HG02642 (cell line): ENCODE data around the gene FBLIM1.

Experiments used
- ATAC-seq: cut with Tn5 transposase; IDR thresholded peaks from one replicate; pipeline ENCODE4 v1.9.1; 2021; ENCODE audit warnings: mild to moderate bottlenecking; ENCODE audit not compliant: unreplicated experiment, poor library complexity

FBLIM1 gene

DNA sequence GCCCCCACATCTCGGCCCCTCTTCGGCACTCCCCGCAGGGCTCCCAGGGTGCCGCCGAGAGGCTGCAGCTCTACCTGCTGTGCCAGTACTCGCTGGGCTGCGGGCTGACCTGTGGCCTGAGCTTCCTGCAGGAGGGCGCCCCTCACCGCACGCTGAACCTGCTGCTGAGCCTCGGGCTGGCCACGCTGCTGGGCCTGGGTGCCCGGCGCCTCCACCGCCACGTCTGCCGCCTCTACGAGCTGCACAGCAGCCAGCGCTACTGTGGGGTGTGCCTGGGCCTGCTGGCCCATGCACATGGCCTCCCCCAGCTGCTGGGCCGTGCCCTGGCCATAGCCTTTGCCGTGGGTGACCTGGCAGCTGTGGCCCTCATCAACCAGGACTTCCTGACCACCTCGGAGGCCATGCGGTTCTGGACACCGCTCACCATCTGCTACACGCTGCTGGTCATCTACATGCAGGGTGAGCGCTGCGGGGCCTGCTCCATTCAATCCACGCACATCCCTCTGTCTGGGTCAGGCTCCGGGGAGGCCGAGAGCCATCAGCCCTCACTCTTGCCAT is 14.4 kb upstream of the FBLIM1 start:
- no peak for ATAC-seq

DNA sequence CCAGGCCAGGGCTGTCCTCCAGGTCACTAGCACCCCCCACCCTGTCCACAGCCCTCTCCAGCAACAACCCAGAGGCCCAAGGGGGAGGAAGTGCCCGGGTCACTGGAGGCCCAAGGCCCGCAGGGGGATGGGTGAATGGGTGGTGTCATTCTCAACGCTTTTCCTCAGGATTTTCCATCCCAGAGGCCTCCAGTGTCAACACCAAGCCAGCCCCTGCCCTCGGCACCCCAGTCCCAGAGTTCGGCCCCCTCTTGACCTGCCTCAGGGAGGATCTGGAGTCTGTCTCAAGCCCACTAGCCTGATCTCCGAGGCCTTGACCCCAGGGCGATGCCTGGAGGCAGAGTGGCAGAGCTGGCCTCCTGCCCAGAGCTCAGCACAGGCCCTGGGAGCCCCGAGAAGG is 11.2 kb upstream of the FBLIM1 start:
- ATAC-seq: no peak

- no peak for ATAC-seq
Observed at GRCh38 chr1:15748264-15748663, 10.3 kb upstream of the FBLIM1 start.

DNA sequence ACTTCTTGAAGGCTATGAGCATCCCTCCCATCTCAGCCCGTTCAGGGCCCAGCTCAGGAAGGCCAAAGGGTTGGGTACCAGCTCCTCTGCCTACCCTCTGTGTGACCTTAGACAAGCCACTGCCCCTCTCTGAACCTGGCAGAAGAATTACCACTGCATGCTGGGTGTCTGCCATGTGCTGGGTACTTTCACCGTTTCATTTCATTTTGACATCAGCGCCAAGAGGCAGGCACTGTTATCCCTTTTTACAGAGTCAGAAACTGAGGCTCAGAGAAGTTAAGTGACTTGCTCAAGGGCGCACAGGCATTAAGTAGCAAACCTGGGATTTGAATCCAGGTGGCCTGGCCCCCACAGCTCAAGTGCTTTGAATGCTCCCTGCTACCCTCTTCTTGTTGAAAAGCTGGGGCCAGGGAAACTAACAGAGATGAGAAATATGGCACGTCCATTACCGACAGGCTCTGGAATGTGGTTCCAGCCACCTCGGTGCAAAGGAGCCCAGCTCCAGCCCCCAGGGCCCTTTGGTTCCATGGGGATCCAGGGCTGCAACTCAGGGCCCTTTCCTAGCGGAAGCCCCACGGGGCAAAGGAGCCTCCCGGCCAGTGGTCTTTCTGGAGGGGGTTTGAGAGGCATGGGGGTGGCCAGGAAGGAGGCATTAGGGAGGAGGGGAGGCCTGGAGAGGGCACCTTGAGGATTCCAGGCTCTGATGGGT is 9.8 kb upstream of the FBLIM1 start:
- ATAC-seq: no peak

- no peak for ATAC-seq
Observed at GRCh38 chr1:15749399-15750291, 8.9 kb upstream of the FBLIM1 start.

DNA sequence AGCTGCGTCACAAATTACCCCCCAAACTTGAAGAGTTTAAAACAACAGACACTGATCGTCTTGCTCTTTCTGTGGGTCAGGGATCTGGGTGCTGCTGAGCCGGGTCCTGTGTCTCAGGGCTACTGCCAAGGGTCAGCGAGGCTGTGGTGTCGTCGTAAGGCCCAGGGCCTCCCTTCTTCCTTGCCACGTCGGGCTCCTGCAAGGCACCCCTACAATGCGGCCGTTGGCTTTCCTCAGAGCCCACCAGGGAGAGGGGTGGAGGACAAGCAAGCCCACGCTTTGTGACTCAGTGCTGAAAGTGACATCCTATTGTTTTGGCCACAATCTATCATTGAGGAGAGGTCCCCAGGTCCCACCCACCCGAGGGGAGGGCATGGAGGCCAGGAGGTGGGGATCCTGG is 7.7 kb upstream of the FBLIM1 start:
- ATAC-seq: no peak

- ATAC-seq: no peak
Observed at GRCh38 chr1:15751717-15752116, 6.9 kb upstream of the FBLIM1 start.

- no peak for ATAC-seq
Observed at GRCh38 chr1:15753776-15754175, 4.8 kb upstream of the FBLIM1 start.

GRCh38 chr1:15755021-15755645 is 3.5 kb upstream of the FBLIM1 start:
- no peak for ATAC-seq

DNA sequence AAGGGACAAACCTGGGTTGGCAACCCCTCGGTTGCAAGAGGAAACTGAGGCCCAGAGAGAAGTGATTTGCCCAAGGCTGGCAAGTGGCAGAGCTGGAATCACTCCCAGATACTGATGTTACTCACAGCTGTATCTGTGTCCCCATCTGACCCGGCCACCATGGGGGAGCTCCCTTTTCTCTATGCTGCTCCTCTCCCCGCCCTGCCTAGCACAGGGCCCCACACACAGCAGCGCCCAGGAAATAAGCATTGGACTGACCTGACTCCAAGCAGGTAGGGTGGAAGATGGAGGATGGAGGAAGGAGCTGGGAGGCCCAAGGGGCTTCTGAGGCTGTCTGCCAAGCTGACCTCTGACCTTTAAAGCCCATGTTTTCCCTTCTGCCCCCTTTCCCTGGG is 3.0 kb upstream of the FBLIM1 start:
- ATAC-seq: no peak

DNA sequence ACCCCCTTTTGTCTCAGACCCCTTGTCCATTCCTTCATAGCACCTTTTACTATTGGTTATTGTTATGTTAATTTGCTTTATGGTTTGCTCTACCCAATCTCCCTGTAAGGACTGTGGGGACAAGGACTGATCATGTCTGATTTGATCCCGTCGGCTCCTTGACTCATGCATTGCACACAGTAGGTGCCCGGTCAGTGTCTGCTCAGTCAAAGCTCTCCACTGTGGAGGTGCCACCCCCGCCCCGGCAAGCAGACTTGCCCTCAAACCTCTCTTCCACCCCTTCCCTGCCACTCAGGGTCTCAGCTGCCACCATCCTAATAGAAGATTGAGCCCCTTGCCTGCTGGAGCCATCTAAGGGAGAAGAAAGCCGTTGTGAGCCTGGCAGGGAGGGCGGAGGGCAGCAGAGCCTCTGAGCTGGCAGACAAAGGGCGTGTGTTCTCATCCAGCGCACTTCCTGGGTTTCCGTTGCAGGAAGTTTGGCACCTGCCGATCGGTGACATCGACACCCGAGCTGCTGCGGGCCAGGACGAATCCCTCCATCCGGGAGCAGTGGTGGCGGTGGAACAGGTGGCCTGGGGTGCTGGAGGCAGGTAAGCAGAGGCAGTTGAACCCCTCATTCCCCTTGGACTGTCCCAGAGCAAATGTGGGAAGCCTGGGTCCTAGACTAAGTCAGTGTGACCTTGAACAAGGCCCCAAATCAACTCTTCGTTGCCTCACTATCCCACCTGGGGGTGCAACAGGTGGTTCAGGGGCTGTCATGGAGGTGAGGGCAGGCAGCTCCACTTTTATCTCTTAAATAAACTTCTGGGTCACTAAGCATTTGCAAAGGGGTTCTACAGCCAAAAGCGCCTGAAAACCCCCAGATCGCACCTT is 2.2 kb upstream of the FBLIM1 start:
- ATAC-seq: no peak

DNA sequence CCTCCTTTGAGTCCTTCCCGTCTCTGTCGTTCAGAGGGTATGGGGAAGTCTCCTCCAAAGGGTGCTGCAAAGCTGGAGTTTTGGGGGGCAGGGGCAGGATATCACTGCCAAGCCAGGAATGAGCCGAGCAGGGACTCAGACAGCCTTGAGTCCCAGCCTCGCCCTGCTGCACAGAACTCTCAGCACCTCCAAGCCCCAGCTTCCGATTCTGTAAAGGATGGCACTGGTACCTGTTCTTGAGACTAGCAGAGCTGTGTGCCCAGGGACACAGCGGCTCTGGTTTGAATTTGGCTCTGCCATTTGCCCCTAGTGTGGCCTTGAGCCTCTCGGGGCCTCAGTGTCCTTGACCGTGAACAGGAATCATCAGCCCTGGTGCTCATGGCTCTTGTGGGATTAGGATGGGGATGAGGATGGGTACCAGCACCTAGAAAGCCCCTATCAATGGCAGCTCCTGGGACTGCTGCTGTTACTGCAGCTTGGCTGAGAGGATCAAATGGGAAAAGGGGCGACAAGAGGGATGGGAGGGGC is 1.5 kb upstream of the FBLIM1 start:
- ATAC-seq: no peak

DNA sequence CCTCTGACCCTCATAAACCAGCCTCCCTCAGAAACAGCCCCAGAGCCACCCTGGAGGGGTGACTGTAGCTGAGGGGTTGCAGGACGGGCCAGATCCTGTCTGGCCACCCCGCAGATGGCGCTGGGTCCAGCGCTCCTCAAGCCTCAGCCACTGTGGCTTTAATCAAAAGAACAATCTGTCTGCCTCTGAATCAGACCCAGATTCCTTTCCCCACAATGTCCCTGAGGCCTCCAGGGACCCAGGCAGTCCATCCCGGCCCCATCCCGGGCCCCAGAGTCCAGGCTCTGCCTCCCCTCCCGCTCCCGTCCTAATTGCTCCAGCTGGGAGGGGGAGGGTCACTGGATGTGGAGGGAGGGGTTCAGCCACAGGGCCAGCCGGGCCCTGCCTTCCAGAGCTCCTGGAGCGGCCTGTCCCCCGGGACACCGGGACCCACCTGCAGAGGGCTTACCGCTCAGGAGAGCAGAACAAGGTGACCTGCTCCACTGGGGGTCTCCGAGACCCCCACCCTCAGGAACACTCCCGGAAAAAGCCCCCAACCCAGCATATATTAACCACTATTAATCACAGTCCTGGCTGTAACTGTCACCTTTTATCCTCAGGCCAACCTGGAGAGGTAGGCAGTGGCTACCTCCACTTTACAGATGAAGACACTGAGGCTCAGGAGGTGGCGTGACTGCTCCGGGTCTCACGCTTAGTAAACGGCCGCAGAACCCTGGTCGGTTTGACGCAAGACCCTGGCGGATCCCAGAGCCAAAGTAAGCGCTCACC is 836 bp upstream of the FBLIM1 start:
- ATAC-seq: no peak

DNA sequence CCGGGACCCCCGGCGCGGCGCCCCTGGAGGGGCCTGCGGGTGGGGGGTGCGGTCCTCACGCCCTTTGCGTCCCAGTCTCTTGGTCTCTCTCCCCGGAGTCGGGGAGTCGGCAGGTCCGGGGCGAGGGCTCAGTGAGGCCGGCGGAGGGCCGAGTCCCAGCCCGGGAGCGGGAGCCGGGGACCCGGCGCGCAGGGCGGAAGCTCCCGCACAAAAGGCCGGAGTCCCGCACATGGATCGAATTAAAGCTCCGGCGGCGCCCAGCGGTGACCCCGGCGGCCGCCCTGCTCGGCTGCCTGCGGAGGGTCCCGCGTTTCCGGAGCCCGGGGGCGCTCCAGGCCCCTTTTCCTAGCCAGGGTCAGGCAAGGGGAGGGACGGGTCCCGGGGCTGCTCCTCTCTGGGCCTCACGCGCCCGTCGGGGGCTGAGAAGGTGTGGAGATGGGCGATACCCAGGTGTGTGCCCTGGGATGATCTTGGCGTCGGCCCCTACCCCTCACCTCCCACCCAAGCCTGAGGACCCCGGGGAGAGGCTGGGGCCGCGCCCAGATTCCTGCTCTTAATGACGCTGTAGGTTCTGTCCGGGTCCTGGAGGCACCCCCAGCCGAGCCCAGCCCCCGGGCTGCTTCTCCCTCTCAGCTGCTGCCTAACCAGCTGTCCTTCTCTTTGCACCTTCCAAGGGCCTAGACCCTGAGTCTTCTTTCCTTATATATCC is 512 bp downstream of the FBLIM1 start:
- no peak for ATAC-seq

- ATAC-seq: no peak
Observed at GRCh38 chr1:15760520-15761211, 2.1 kb downstream of the FBLIM1 start.

- no peak for ATAC-seq
Observed at GRCh38 chr1:15761366-15762128, 3.0 kb downstream of the FBLIM1 start.

DNA sequence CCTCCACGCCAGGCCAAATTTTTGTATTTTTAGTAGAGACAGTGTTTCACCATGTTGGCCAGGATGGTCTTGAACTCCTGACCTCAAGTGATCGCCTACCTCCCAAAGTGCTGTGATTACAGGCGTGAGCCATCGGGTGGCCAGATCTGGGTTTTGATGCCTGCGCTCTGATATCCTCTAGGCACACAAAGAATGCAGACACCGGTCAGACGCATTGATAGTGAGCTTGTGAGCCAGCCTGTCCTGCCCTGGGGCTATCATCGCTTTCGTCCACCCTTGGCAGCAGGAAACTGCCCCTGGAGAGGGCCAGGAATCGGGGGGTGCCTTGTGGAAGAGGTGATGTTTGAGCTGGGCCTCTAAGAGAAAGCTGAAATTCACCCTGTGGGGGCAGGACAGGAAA is 4.0 kb downstream of the FBLIM1 start:
- no peak for ATAC-seq
